Measurements from ENCODE around the gene POLR1D. TPM values are rescaled to one million over a fixed set of nuclear protein-coding genes. Genes with fewer than 3 reads are reported as not detected.
"Not testable (repeated sequence)": the region's sequence is repeated elsewhere in the genome, so short reads cannot be mapped to it uniquely, and the experiment has no call there.

Gene POLR1D
- total RNA-seq, 1 donor from 2014 or later, result 55.4 TPM

- DNase-seq (ENCODE audit: low spot score in 2 of 2) (no peak), FAIRE-seq (no peak)
Observed at GRCh38 chr13:27607125-27607524, 14.6 kb upstream of the POLR1D start.

GRCh38 chr13:27613628-27614027 lies 8.1 kb upstream of the POLR1D start:
- no peak for DNase-seq (ENCODE audit: low spot score in 2 of 2)
- FAIRE-seq, result no peak

- FAIRE-seq (no peak), DNase-seq (ENCODE audit: low spot score in 2 of 2) (no peak)
Observed at GRCh38 chr13:27617881-27618321, 3.8 kb upstream of the POLR1D start.

- no peak for FAIRE-seq
Observed at GRCh38 chr13:27619093-27619727, 2.5 kb upstream of the POLR1D start.

GRCh38 chr13:27619728-27620376 lies 1.8 kb upstream of the POLR1D start:
- FAIRE-seq, result no peak

More at GRCh38 chr13:27619093-27619727, 2.5 kb upstream of the POLR1D start:
- DNase-seq (ENCODE audit: low spot score in 2 of 2), result no peak

GRCh38 chr13:27620377-27621115 lies 1.1 kb upstream of the POLR1D start, which contains the start of gene LNX2:
TSS of gene LNX2 (minus strand) at chr13:27620529. CDS start at chr13:27581703, 38,826 bp downstream.
- DNase-seq (ENCODE audit: low spot score in 2 of 2), result peak; percentile 96 to 98
- FAIRE-seq, result no peak

More at GRCh38 chr13:27619728-27620376, 1.8 kb upstream of the POLR1D start:
- DNase-seq (ENCODE audit: low spot score in 2 of 2), result no peak

- no peak for FAIRE-seq
Observed at GRCh38 chr13:27621116-27621365, 651 bp upstream of the POLR1D start.

GRCh38 chr13:27622102-27622820 lies 569 bp downstream of the POLR1D start:
- FAIRE-seq, result no peak

More at GRCh38 chr13:27621116-27621365, 651 bp upstream of the POLR1D start:
- no peak for DNase-seq (ENCODE audit: low spot score in 2 of 2)

GRCh38 chr13:27622881-27623280 lies 1.2 kb downstream of the POLR1D start:
- DNase-seq (ENCODE audit: low spot score in 2 of 2) (no peak), FAIRE-seq (no peak)

More at GRCh38 chr13:27622102-27622820, 569 bp downstream of the POLR1D start:
- no peak for DNase-seq (ENCODE audit: low spot score in 2 of 2)

GRCh38 chr13:27624071-27624470 lies 2.4 kb downstream of the POLR1D start:
- FAIRE-seq (no peak), DNase-seq (ENCODE audit: low spot score in 2 of 2) (no peak)

GRCh38 chr13:27625839-27626238 lies 4.1 kb downstream of the POLR1D start:
- DNase-seq (ENCODE audit: low spot score in 2 of 2), result no peak
- no peak for FAIRE-seq

- DNase-seq (ENCODE audit: low spot score in 2 of 2), result no peak
- no peak for FAIRE-seq
Observed at GRCh38 chr13:27627380-27627779, 5.7 kb downstream of the POLR1D start.

GRCh38 chr13:27628081-27628480 lies 6.4 kb downstream of the POLR1D start:
- DNase-seq (ENCODE audit: low spot score in 2 of 2) (no peak), FAIRE-seq (no peak)

- FAIRE-seq; DNase-seq (ENCODE audit: low spot score in 2 of 2): not testable (repeated sequence)
Observed at GRCh38 chr13:27628766-27629165, 7.1 kb downstream of the POLR1D start.

GRCh38 chr13:27631156-27631555 lies 9.5 kb downstream of the POLR1D start:
- FAIRE-seq, result no peak
- no peak for DNase-seq (ENCODE audit: low spot score in 2 of 2)

GRCh38 chr13:27631665-27632064 lies 10.0 kb downstream of the POLR1D start:
- no peak for DNase-seq (ENCODE audit: low spot score in 2 of 2)
- FAIRE-seq, result no peak

GRCh38 chr13:27632214-27632613 lies 10.5 kb downstream of the POLR1D start:
- no peak for DNase-seq (ENCODE audit: low spot score in 2 of 2)
- FAIRE-seq, result no peak

- FAIRE-seq, result no peak
- no peak for DNase-seq (ENCODE audit: low spot score in 2 of 2)
Observed at GRCh38 chr13:27632648-27633047, 11.0 kb downstream of the POLR1D start.

- no peak for DNase-seq (ENCODE audit: low spot score in 2 of 2)
- FAIRE-seq, result no peak
Observed at GRCh38 chr13:27634231-27634630, 12.5 kb downstream of the POLR1D start.

- FAIRE-seq (no peak), DNase-seq (ENCODE audit: low spot score in 2 of 2) (no peak)
Observed at GRCh38 chr13:27634791-27635190, 13.1 kb downstream of the POLR1D start.

GRCh38 chr13:27635266-27635665 lies 13.6 kb downstream of the POLR1D start:
- FAIRE-seq (no peak), DNase-seq (ENCODE audit: low spot score in 2 of 2) (no peak)
